CD4-positive, alpha-beta T cell (primary cell): ENCODE measurements around the gene EHD2. TPM values are rescaled to one million over a fixed set of nuclear protein-coding genes. Genes with fewer than 3 reads are reported as not detected.
"Not testable (repeated sequence)": the region's sequence is repeated elsewhere in the genome, so short reads cannot be mapped to it uniquely, and the experiment has no call there.

Source experiments
- ATAC-seq: fragments of 200-7000 bp; cut with Tn5 transposase; one replicate; pipeline ENCODE4 v1.10.0; 2022; ENCODE audit warnings: mild to moderate bottlenecking; ENCODE audit not compliant: poor library complexity
- CTCF ChIA-PET: fragments of 350-600 bp; sonication (Branson Sonifier 250); formaldehyde crosslinking; loops from one replicate; lab custom pipeline; 2021; ENCODE audit warnings: antibody characterized with exemption, inconsistent platforms; lab: Charles Lee
- POLR2A ChIA-PET: fragments of 350-600 bp; sonication (Branson Sonifier 250); formaldehyde crosslinking; loops from one replicate; lab custom pipeline; 2021; ENCODE audit warnings: antibody characterized with exemption, inconsistent platforms; lab: Charles Lee
- DNase-seq, 14 experiments: peaks; one replicate each; pipeline ENCODE4 v3.0.0-alpha.2; 2013 to 2020; ENCODE audit warnings: mixed read lengths in 2 of 14
- H3K27ac ChIP-seq, 2 donors: one replicate each; pipeline versions ENCODE4 v1.5.1 to v1.7.0; 2013; ENCODE audit warnings: low read length in 2 of 2, low read depth in 1 of 2, mild to moderate bottlenecking in 1 of 2
- H3K27me3 ChIP-seq, 2 experiments: 1 replicate in 1 of 2; 2 replicates in 1 of 2; pipeline versions ENCODE4 v1.6.1 to v1.7.0; 2013; ENCODE audit warnings: low read length in 2 of 2, control low read depth in 1 of 2, mild to moderate bottlenecking in 1 of 2, moderate library complexity in 1 of 2; ENCODE audit not compliant: insufficient read depth in 2 of 2, control insufficient read depth in 1 of 2
- H3K36me3 ChIP-seq: one replicate; pipeline ENCODE4 v1.6.1; 2013; ENCODE audit warnings: low read length, control low read depth; ENCODE audit not compliant: insufficient read depth
- H3K4me1 ChIP-seq: one replicate; pipeline ENCODE4 v1.6.1; 2013; ENCODE audit warnings: low read length, control low read depth; ENCODE audit not compliant: insufficient read depth
- H3K4me3 ChIP-seq: one replicate; pipeline ENCODE4 v1.5.1; 2013; ENCODE audit warnings: mild to moderate bottlenecking, low read length, moderate library complexity
- H3K9me3 ChIP-seq, 2 experiments: 1 replicate in 1 of 2; 2 replicates in 1 of 2; pipeline versions ENCODE4 v1.6.1 to v1.7.0; 2013; ENCODE audit warnings: low read length in 2 of 2, mild to moderate bottlenecking in 2 of 2, control low read depth in 1 of 2, moderate library complexity in 1 of 2; ENCODE audit not compliant: control insufficient read depth in 1 of 2, insufficient read depth in 1 of 2
- H3K27ac Mint-ChIP-seq: one replicate; pipeline ENCODE4 v1.8.0; 2020; ENCODE audit warnings: mixed read lengths
- H3K27me3 Mint-ChIP-seq: one replicate; pipeline ENCODE4 v1.8.0; 2021; ENCODE audit warnings: mixed read lengths
- H3K36me3 Mint-ChIP-seq: one replicate; pipeline ENCODE4 v1.8.0; 2021; ENCODE audit warnings: low read depth, mixed read lengths
- H3K4me1 Mint-ChIP-seq: one replicate; pipeline ENCODE4 v1.8.0; 2021; ENCODE audit warnings: low read depth, mixed read lengths
- H3K4me3 Mint-ChIP-seq: one replicate; pipeline ENCODE4 v1.8.0; 2020; ENCODE audit warnings: mild to moderate bottlenecking, mixed read lengths
- H3K9me3 Mint-ChIP-seq: one replicate; pipeline ENCODE4 v1.8.0; 2020; ENCODE audit warnings: mixed read lengths
- intact Hi-C, 2 experiments: fragments of 100-400 bp; cut with DNase I in 1 of 2; cut with micrococcal nuclease in 1 of 2; formaldehyde crosslinking; loops; one replicate each; pipeline versions ENCODE4 v1.15.1 to v1.9.0; 2023 to 2025; cut with DNase I, micrococcal nuclease
- total RNA-seq, 174 experiments: library from RNA in 2 of 174; stranded (reverse) in 2 of 174; gene quantifications; one replicate each; pipeline ENCODE4 v1.2.3 and lab custom pipeline; 2021 to 2026
- TF ChIP-seq, protein P1 (sequence below): fragments of 200-600 bp; IDR thresholded peaks from one replicate; pipeline ENCODE4 v1.8.0; 2022; ENCODE audit warnings: antibody characterized with exemption, mild to moderate bottlenecking

EHD2 gene
- total RNA-seq, 2 experiments from 2014 or later: 0.16 TPM; not detected in 1

DNA sequence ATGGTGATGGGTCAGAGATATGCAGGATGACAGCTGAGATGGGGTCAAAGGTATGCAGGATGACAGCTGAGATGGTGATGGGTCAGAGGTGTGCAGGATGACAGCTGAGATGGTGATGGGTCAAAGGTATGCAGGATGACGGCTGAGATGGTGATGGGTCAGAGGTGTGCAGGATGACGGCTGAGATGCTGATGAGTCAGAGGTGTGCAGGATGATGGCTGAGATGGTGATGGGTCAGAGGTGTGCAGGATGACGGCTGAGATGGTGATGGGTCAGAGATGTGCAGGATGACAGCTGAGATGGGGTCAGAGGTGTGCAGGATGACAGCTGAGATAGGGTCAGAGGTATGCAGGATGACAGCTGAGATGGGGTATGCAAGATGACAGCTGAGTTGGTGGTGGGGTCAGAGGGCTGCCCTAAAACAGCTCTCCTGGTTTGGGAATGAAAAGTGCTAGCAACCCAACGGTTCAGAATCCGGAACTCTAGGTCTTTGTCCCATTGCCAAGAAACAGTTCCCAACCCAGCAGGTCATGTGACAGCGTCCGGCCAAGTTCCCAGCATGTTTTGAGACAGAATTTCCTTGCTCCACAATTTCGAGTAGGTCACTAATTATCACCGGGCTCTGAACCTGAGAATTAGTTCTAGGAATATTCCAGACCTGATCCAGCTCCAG, 68.5 kb downstream of the EHD2 start:
- Mint-ChIP-seq H3K9me3 (no peaks in the 10 kb centered on the region), H3K4me3 (peak overlapping the region; percentile 30), H3K27ac (peak overlapping the region; percentile 51), H3K4me1 (peaks cover 29% of the 10 kb centered on the region), H3K36me3 (peaks cover 50% of the 10 kb centered on the region), H3K27me3 (no peaks in the 10 kb centered on the region)
- DNase-seq: no peak
- Histone ChIP-seq H3K4me3 (no peak overlapping the region), H3K27ac (no peak overlapping the region), H3K4me1 (peaks cover 34% of the 10 kb centered on the region), H3K36me3 (peaks cover 25% of the 10 kb centered on the region), H3K27me3 (no peaks in the 10 kb centered on the region), H3K9me3 (no peaks in the 10 kb centered on the region)
- intact Hi-C loops: no loop called here
- POLR2A ChIA-PET: no interaction called here
- CTCF ChIA-PET: interaction anchor here (0.6 kb wide), 1 partner anchor 758 kb away, joined by 3 read pairs; no protein-coding TSS in a partner anchor
- no peak for ATAC-seq
- TF ChIP-seq, protein P1, sequence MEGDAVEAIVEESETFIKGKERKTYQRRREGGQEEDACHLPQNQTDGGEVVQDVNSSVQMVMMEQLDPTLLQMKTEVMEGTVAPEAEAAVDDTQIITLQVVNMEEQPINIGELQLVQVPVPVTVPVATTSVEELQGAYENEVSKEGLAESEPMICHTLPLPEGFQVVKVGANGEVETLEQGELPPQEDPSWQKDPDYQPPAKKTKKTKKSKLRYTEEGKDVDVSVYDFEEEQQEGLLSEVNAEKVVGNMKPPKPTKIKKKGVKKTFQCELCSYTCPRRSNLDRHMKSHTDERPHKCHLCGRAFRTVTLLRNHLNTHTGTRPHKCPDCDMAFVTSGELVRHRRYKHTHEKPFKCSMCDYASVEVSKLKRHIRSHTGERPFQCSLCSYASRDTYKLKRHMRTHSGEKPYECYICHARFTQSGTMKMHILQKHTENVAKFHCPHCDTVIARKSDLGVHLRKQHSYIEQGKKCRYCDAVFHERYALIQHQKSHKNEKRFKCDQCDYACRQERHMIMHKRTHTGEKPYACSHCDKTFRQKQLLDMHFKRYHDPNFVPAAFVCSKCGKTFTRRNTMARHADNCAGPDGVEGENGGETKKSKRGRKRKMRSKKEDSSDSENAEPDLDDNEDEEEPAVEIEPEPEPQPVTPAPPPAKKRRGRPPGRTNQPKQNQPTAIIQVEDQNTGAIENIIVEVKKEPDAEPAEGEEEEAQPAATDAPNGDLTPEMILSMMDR: no peak

DNA sequence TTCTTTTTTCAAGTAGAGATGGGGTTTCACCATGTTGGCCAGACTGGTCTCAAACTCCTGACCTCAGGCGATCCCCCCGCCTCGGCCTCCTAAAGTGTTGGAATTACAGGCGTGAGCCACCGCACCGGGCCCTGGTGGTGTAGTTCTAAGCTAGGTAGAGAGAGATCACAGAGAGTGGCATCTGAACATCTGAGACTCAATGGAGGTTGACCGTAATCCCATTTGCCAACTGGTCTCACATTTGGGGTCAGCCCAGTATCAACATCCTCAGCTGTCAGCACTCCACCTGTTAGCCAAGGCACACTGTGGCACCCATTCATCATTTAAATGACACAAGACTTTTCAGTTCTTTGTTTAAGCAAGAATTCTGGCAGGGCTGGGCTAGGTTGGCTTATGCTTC, 73.3 kb downstream of the EHD2 start:
- POLR2A ChIA-PET: no interaction called here

GRCh38 chr19:47787307-47787706, 74.1 kb downstream of the EHD2 start:
- H3K4me3 Mint-ChIP-seq, H3K27ac ChIP-seq, H3K9me3 ChIP-seq, H3K4me1 Mint-ChIP-seq, intact Hi-C loops, DNase-seq, H3K9me3 Mint-ChIP-seq, H3K4me1 ChIP-seq, H3K27me3 Mint-ChIP-seq, CTCF ChIA-PET, H3K27me3 ChIP-seq, H3K27ac Mint-ChIP-seq, POLR2A ChIA-PET, ATAC-seq, H3K4me3 ChIP-seq: not testable (repeated sequence)
- peaks cover 17% of the 10 kb centered on the region for H3K36me3 ChIP-seq
- H3K36me3 Mint-ChIP-seq: peaks cover 29% of the 10 kb centered on the region

More for the DNA sequence above, 73.3 kb downstream of the EHD2 start:
- DNase-seq: no peak
- no peaks in the 10 kb centered on the region for H3K27me3 Mint-ChIP-seq
- H3K27me3 ChIP-seq: no peaks in the 10 kb centered on the region
- no peak overlapping the region for H3K4me3 ChIP-seq
- CTCF ChIA-PET: no interaction called here
- peaks cover 8% of the 10 kb centered on the region for H3K4me1 ChIP-seq
- peaks cover 9% of the 10 kb centered on the region for H3K4me1 Mint-ChIP-seq
- peaks cover 20% of the 10 kb centered on the region for H3K36me3 ChIP-seq
- no peak overlapping the region for H3K4me3 Mint-ChIP-seq
- intact Hi-C loops: no loop called here
- H3K36me3 Mint-ChIP-seq: peaks cover 37% of the 10 kb centered on the region
- H3K27ac ChIP-seq: no peak overlapping the region
- no peak overlapping the region for H3K27ac Mint-ChIP-seq
- H3K9me3 Mint-ChIP-seq: no peaks in the 10 kb centered on the region
- no peak for ATAC-seq
- TF ChIP-seq, protein P1: no peak
- H3K9me3 ChIP-seq: no peaks in the 10 kb centered on the region

GRCh38 chr19:47789811-47790210, 76.6 kb downstream of the EHD2 start:
- DNase-seq, H3K27me3 Mint-ChIP-seq, H3K27ac Mint-ChIP-seq, H3K4me3 ChIP-seq, H3K27me3 ChIP-seq, H3K36me3 ChIP-seq, H3K4me1 ChIP-seq, H3K4me3 Mint-ChIP-seq, POLR2A ChIA-PET, H3K4me1 Mint-ChIP-seq, H3K9me3 ChIP-seq, ATAC-seq, H3K36me3 Mint-ChIP-seq, H3K9me3 Mint-ChIP-seq, H3K27ac ChIP-seq: not testable (repeated sequence)
- intact Hi-C loops: loop anchor here (1.0 to 2.0 kb wide), 2 partner anchors 77 kb away; partner anchors contain the start of gene EHD2 (in 2 of the 2)
- CTCF ChIA-PET: interaction anchor here (0.6 to 1.3 kb wide), 4 partner anchors 11 to 493 kb away, joined by 3 to 4 read pairs (median 4); partner anchors contain the start of gene SELENOW
